GM12865 (cell line): ENCODE data around the gene SMAD7.

ENCODE experiments used
- DNase-seq: peaks from one replicate; pipeline ENCODE4 v3.0.0; 2010; ENCODE audit warnings: low read depth
- H3K4me3 ChIP-seq: 2 replicates; pipeline ENCODE4 v1.5.1; 2011; ENCODE audit warnings: mild to moderate bottlenecking, low read depth, low read length, control low read depth
- CTCF ChIP-seq: IDR thresholded peaks from 2 replicates; pipeline ENCODE4 v1.5.1; 2011; ENCODE audit warnings: low read length, control low read depth, low read depth, inconsistent platforms; ENCODE audit not compliant: insufficient read depth; ENCODE audit errors: missing control alignments

Gene SMAD7

DNA sequence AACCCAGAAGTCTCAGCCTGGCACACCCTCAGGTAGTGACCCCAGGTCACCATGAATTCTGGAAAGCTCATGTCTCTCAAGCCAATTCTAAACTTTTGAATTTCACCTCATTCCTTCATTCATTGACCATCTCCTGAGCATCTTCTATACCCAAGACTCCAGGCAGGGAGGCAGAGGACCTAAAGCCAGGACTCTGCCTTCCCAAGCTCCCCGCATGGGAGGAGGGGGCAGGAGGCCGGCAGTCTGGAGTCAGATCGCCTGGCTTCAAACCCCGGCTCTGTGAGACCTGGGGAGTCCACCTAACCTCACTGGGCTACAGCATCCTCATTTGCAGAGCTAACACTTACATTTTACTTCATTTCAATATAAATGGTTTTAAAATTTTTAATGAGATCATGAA, 59.0 kb downstream of the SMAD7 start:
- DNase-seq, result no peak
- no peak overlapping the region for H3K4me3 ChIP-seq
- no peak for TF ChIP-seq CTCF

DNA sequence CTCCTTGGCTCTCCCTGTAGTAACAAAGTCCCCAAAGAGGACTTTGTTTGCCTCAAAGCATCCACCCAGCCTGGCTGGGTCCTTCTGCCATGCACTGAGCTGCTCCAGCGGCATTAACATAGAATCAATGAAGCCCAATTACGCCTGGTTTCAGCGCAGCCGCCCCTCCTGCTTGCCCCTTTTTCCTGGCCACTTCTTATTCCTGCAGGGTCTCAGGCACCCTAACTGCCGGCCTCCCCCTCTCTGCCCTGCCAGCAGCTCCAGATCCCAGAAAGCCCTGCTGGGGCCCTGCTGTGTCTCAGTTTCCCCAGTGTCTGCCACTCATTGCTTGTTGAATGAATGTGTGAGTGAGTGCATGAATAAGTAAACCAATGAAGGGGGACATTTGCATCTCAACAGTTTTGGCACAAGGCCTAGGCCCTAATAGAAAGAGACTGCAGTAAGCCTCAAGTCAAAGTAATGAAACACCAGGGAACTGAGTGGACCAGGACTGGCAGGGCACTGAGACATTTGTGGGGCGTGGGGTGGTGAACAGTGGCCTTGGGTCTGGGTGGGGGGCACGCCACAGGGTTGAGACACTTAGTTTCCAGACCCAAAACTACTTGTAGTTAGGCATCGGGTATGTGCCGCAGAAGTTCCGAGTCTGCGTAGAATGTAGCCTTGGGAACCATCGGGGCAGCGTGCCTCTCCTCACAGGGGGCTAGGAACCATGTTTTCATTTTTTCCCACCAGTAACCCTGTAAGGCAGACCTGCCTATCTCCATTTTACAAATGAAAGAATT, 60.6 kb downstream of the SMAD7 start:
- TF ChIP-seq CTCF, result no peak
- no peak for DNase-seq
- H3K4me3 ChIP-seq, result no peak overlapping the region

DNA sequence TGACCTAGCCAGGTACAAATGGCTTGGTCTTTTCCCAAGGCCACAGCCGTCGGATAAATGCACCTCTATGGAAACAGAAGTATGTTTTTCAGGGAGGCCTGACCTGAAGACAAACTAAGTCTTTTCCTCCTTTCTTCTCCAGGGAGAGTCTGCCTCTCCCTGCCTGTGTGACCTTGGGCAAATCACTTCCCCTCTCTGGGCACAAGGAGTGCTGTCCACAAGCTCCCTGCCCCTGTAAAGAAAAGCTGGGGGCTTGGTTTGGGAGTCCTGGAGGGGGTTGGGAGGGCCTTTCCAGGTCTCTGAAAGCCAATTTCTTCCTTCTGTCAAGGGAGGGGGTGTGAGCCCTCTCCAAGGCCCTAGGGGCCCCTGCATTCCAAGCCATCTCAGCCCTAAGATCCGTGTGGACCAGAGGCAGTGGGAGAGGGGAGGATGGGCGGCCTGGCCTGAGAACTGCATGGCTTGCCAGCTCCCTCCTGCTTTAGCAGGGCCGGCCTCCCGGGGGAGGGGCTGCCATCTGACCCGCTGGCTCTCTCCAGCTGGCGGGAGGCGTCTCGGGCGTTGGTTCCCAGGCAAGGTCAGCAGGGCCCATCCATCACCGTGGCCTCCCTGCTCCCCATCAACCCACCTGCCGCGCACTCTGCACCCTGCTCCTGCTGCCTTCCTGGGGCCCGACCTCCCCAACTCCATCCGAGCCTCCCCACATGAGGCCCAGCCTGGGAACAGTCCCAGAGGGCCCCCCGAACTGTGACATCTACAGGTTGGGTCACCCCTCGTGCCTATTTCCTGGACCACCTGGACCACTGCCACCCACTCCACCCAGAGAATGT, 61.4 kb downstream of the SMAD7 start:
- no peak overlapping the region for H3K4me3 ChIP-seq
- no peak for TF ChIP-seq CTCF
- DNase-seq, result no peak

DNA sequence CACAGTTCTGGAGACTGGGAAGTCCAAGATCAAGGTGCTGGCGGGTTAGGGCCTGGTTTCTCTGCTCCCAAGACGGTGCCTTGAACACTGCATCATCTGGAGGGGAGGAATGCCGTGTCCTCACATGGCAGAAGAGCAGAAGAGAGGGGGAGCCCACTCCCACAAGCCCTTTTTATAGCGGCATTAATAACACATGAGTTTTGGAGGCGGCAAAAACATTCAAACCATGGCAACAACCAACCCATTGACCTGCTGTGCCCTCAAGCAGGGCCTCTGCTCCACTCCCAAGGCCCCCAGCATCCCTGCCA, 62.0 kb downstream of the SMAD7 start:
- no peak for TF ChIP-seq CTCF
- DNase-seq, result no peak
- no peak overlapping the region for H3K4me3 ChIP-seq

- DNase-seq, result no peak
- no peak for TF ChIP-seq CTCF
- no peak overlapping the region for H3K4me3 ChIP-seq
Observed at GRCh38 chr18:48887905-48888772, 62.6 kb downstream of the SMAD7 start.

DNA sequence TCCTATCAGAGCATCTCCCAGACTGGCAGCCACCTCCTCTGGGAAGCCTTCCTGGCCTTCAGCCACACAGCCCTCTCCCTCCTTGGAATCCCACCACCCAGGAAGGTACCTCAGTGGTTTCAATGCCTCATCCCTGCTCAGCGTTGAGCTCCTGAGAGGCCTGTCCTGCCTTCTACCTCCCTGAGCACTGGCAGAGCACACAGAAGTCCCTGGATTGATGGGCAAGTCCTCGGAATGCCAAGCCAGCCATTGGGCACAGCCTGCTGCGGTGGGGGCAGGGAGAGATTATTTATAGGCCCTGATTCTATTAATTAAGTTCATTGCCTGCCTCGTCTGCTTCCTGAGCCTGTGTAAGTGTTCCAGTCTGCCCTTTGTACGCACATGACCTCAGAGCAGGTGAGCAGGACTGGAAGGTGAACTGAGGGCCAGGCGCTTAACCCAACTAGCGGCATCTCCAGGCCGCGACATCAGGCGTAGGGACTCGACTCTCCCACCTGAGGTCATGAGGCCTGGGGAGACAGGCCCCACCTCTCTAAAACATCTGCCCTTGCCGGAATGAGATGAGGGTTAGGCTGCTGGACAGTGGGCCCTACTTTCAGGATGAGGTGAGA, 63.4 kb downstream of the SMAD7 start:
- TF ChIP-seq CTCF, result no peak
- DNase-seq, result no peak
- no peak overlapping the region for H3K4me3 ChIP-seq
